AG04449 (cell line): ENCODE data around the gene GOLGA1.

Experiments used
- CTCF ChIA-PET: fragments of 350-600 bp; formaldehyde crosslinking; extraction: SDS; loops from one replicate; lab custom pipeline; 2021; ENCODE audit warnings: antibody characterized with exemption; lab: Yijun Ruan, JAX
- POLR2A ChIA-PET: fragments of 400-600, 350-600 bp; formaldehyde crosslinking; extraction: SDS; loops from one replicate; lab custom pipeline; 2020; ENCODE audit warnings: antibody characterized with exemption, inconsistent platforms; lab: Yijun Ruan, JAX
- DNase-seq: peaks from one replicate; pipeline ENCODE4 v3.0.0-alpha.2; 2010; ENCODE audit warnings: low read depth, low spot score
- H3K4me3 ChIP-seq: 2 replicates; pipeline ENCODE4 v1.5.1; 2011; ENCODE audit warnings: low read depth, mild to moderate bottlenecking, control low read depth, low read length
- CTCF ChIP-seq: IDR thresholded peaks from one replicate; pipeline ENCODE4 v1.5.1; 2011; ENCODE audit warnings: mild to moderate bottlenecking, moderate library complexity, low read length, control low read depth, inconsistent platforms; ENCODE audit not compliant: insufficient read depth; ENCODE audit errors: missing control alignments

Gene GOLGA1

GRCh38 chr9:124890179-124890578, 50.7 kb downstream of the GOLGA1 start:
- ChIA-PET CTCF (interaction anchor here (0.8 to 3.4 kb wide), 7 partner anchors 9 to 118 kb away, joined by 3 to 16 read pairs (median 3); partner anchors contain the start of gene WDR38), POLR2A (no interaction called here)
- TF ChIP-seq CTCF = no peak
- no peak for DNase-seq
- H3K4me3 ChIP-seq = no peak overlapping the region

DNA sequence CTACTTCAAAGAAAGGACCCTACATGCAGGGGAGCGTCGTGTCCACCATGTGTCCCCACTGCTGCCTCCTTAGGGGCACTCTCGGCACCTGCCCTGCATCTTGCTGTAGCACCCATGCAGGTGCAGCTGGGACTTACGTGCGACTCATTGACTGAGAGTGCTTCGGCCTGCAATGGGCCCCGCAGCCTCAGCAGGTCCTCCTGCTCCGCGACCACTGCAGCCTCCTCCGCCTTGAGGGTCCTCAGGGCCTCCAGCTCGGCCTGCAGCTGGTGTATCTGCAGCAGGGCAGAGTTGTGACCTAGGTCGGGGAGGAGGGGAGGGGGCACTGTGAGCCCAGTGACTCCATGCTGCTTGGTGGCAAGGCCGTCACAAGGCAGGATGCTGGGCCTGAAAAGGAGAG, 51.9 kb downstream of the GOLGA1 start:
- no peak overlapping the region for H3K4me3 ChIP-seq
- no peak for TF ChIP-seq CTCF
- DNase-seq = no peak
- ChIA-PET POLR2A (no interaction called here), CTCF (interaction anchor here (1.3 to 3.4 kb wide), 4 partner anchors 28 to 116 kb away, joined by 3 to 16 read pairs (median 4); partner anchors contain the start of gene WDR38)

DNA sequence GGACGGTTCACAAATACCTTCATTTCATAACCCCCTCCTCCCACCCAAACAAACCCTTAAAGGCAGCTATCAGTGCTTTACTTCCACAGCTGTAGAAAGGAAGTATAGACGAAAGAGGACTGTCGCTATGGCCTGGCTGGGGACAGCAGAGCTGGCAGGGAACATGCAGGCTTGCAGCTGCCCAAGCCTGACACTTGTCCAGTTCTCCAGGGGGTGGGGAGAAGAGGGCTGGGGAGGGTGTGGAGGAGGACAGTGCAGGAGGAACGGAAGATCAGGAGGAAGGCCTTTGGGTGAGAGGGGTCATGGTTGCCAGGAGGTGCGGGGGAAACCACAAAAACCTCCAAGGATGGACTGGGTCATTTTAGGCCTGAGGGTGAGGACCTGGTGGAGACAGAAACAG, 53.1 kb downstream of the GOLGA1 start:
- POLR2A ChIA-PET = interaction anchor here (1.4 kb wide), 1 partner anchor 9 kb away, joined by 3 read pairs; no protein-coding TSS in a partner anchor
- DNase-seq = no peak
- TF ChIP-seq CTCF = no peak
- no peak overlapping the region for H3K4me3 ChIP-seq
- CTCF ChIA-PET = interaction anchor here (0.9 to 1.4 kb wide), 2 partner anchors 113 to 116 kb away, joined by 3 to 6 read pairs; no protein-coding TSS in a partner anchor

DNA sequence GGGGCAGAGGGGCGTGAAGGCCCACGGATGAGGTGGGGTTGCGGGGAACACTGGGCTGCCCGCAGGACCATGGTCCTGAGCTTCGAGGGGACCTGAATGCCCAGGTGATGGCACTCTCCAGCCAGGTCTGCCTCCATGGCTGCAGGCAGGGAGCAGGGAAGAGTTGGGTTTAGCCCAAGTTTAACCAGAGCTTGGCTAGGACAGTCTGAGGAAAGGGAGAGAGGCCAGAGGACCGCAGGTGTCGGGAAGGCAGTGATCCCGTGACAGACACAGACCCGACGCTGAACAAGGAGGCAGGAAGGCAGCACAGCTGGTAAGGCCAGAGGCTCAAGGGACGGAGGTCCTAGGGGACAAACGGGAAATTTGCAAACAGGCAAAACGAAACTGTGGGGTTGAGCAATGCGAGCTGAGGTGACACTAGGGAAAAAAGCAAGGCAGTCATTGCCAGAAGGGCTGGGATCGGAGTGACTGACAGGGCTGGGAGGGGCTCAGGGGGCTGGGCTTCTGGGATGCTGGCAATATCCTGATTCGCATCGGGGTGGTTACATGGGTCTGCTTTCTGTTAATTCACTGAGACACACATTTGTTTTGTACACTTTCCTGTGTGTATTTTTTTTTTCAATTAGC, 53.9 kb downstream of the GOLGA1 start:
- ChIA-PET CTCF (interaction anchor here (0.6 to 1.4 kb wide), 3 partner anchors 7 to 112 kb away, joined by 3 to 6 read pairs (median 6); no protein-coding TSS in a partner anchor), POLR2A (interaction anchor here (1.4 kb wide), 1 partner anchor 8 kb away, joined by 3 read pairs; no protein-coding TSS in a partner anchor)
- DNase-seq = no peak
- no peak overlapping the region for H3K4me3 ChIP-seq
- no peak for TF ChIP-seq CTCF

GRCh38 chr9:124886461-124886860, 54.4 kb downstream of the GOLGA1 start:
- ChIA-PET CTCF (interaction anchor here (0.6 to 1.3 kb wide), 2 partner anchors 8 to 10 kb away, joined by 3 to 6 read pairs; no protein-coding TSS in a partner anchor), POLR2A (no interaction called here)
- no peak overlapping the region for H3K4me3 ChIP-seq
- no peak for DNase-seq
- TF ChIP-seq CTCF = no peak

- DNase-seq = no peak
- CTCF ChIA-PET = interaction anchor here (1.3 kb wide), 1 partner anchor 9 kb away, joined by 6 read pairs; no protein-coding TSS in a partner anchor
- no peak for TF ChIP-seq CTCF
- H3K4me3 ChIP-seq = no peak overlapping the region
- POLR2A ChIA-PET = no interaction called here
Observed at GRCh38 chr9:124885551-124885950, 55.3 kb downstream of the GOLGA1 start.
